WTC11 (cell line): ENCODE results near the gene ZNF480. TPM values are rescaled to one million over a fixed set of nuclear protein-coding genes. Genes with fewer than 3 reads are reported as not detected.
A peak's percentile ranks its signal among the peaks of the same experiment; 100 is the strongest.

Experiments used
- ATAC-seq: fragments of 200-7000 bp; cut with Tn5 transposase; 2 replicates; pipeline ENCODE4 v1.10.0; 2021; ENCODE audit warnings: mild to moderate bottlenecking, moderate library complexity
- CTCF ChIA-PET: fragments of 300-600 bp; sonication (Branson Sonifier 250); formaldehyde crosslinking; loops from one replicate; lab custom pipeline; 2021; ENCODE audit warnings: antibody characterized with exemption; lab: Charles Lee
- POLR2A ChIA-PET: fragments of 350-600 bp; sonication (Branson Sonifier 250); formaldehyde crosslinking; loops from one replicate; lab custom pipeline; 2021; ENCODE audit warnings: antibody characterized with exemption; lab: Charles Lee
- DNase-seq: peaks from one replicate; pipeline ENCODE4 v3.0.0; 2021; ENCODE audit warnings: low spot score
- H3K27ac Mint-ChIP-seq: 2 replicates; pipeline ENCODE4 v1.8.0; 2021; ENCODE audit warnings: mixed read lengths
- H3K27me3 Mint-ChIP-seq: 2 replicates; pipeline ENCODE4 v1.8.0; 2021; ENCODE audit warnings: low read depth, mild to moderate bottlenecking, moderate library complexity, mixed read lengths
- H3K36me3 Mint-ChIP-seq: 2 replicates; pipeline ENCODE4 v1.8.0; 2021; ENCODE audit warnings: mixed read lengths
- H3K4me1 Mint-ChIP-seq: 2 replicates; pipeline ENCODE4 v1.8.0; 2022; ENCODE audit warnings: mixed read lengths
- H3K4me3 Mint-ChIP-seq: 2 replicates; pipeline ENCODE4 v1.8.0; 2021; ENCODE audit warnings: mild to moderate bottlenecking, moderate library complexity, mixed read lengths
- H3K9me3 Mint-ChIP-seq: 2 replicates; pipeline ENCODE4 v1.8.0; 2021; ENCODE audit warnings: mixed read lengths
- ATF2 ChIP-seq: sonication (generic); formaldehyde crosslinking; IDR thresholded peaks from 2 replicates; pipeline ENCODE4 v1.8.1; 2022; ENCODE audit warnings: low read depth, missing genetic modification reagents, borderline replicate concordance
- ATF6 ChIP-seq: sonication (generic); formaldehyde crosslinking; IDR thresholded peaks from 2 replicates; pipeline ENCODE4 v1.8.1; 2023; ENCODE audit warnings: mild to moderate bottlenecking, missing genetic modification reagents
- CBFB ChIP-seq: sonication (generic); formaldehyde crosslinking; IDR thresholded peaks from 2 replicates; pipeline ENCODE4 v1.8.1; 2022; ENCODE audit warnings: mild to moderate bottlenecking, low read depth, missing genetic modification reagents
- CDX4 ChIP-seq: fragments of 250-450 bp; sonication (Bioruptor Pico); IDR thresholded peaks from 2 replicates; pipeline ENCODE4 v1.9.0; 2021; ENCODE audit warnings: moderate library complexity, mild to moderate bottlenecking, inconsistent platforms, borderline replicate concordance
- CREM ChIP-seq: sonication (generic); formaldehyde crosslinking; IDR thresholded peaks from 2 replicates; pipeline ENCODE4 v1.8.1; 2022; ENCODE audit warnings: mild to moderate bottlenecking, missing genetic modification reagents, moderate library complexity
- CTCF ChIP-seq: fragments of 200-600 bp; IDR thresholded peaks from 2 replicates; pipeline ENCODE4 v1.8.0; 2022; ENCODE audit warnings: antibody characterized with exemption
- FOXK1 ChIP-seq: sonication (generic); formaldehyde crosslinking; IDR thresholded peaks from 2 replicates; pipeline ENCODE4 v1.8.0; 2022; ENCODE audit warnings: mild to moderate bottlenecking, moderate library complexity, missing genetic modification reagents
- FOXP4 ChIP-seq: sonication (generic); formaldehyde crosslinking; IDR thresholded peaks from 2 replicates; pipeline ENCODE4 v1.8.0; 2022; ENCODE audit warnings: mild to moderate bottlenecking, missing genetic modification reagents
- GTF2I ChIP-seq: fragments of 250-450 bp; sonication (Bioruptor Pico); conservative IDR thresholded peaks from 2 replicates; pipeline ENCODE4 v1.4.0; 2021; ENCODE audit warnings: mild to moderate bottlenecking
- MLX ChIP-seq: sonication (generic); formaldehyde crosslinking; IDR thresholded peaks from 2 replicates; pipeline ENCODE4 v1.8.1; 2023; ENCODE audit warnings: mild to moderate bottlenecking, missing genetic modification reagents, moderate library complexity
- MYBL2 ChIP-seq: sonication (generic); formaldehyde crosslinking; IDR thresholded peaks from 2 replicates; pipeline ENCODE4 v1.8.1; 2023; ENCODE audit warnings: mild to moderate bottlenecking, moderate library complexity, missing genetic modification reagents
- NFATC4 ChIP-seq: fragments of 250-450 bp; sonication (Bioruptor Pico); IDR thresholded peaks from 2 replicates; pipeline ENCODE4 v1.9.0; 2021; ENCODE audit warnings: mild to moderate bottlenecking
- RELA ChIP-seq: sonication (generic); formaldehyde crosslinking; IDR thresholded peaks from 2 replicates; pipeline ENCODE4 v1.8.1; 2022; ENCODE audit warnings: missing genetic modification reagents, mild to moderate bottlenecking, borderline replicate concordance
- USF1 ChIP-seq: sonication (generic); formaldehyde crosslinking; IDR thresholded peaks from 2 replicates; pipeline ENCODE4 v1.8.0; 2022; ENCODE audit warnings: mild to moderate bottlenecking, missing genetic modification reagents
- ZNF138 ChIP-seq: sonication (generic); formaldehyde crosslinking; conservative IDR thresholded peaks from 2 replicates; pipeline ENCODE4 v1.8.1; 2022; ENCODE audit warnings: mild to moderate bottlenecking, moderate library complexity, missing genetic modification reagents
- ZNF263 ChIP-seq: sonication (generic); formaldehyde crosslinking; IDR thresholded peaks from 2 replicates; pipeline ENCODE4 v1.8.1; 2022; ENCODE audit warnings: low read depth, mild to moderate bottlenecking, moderate library complexity, missing genetic modification reagents
- ZNF396 ChIP-seq: fragments of 250-450 bp; sonication (Bioruptor Pico); IDR thresholded peaks from 2 replicates; pipeline ENCODE4 v1.8.0; 2021; ENCODE audit warnings: mild to moderate bottlenecking, moderate library complexity, borderline replicate concordance
- total RNA-seq: library from RNA; stranded (reverse); gene quantifications from 3 replicates; pipeline ENCODE4 v1.2.3, GENCODE V29; 2021

Gene ZNF480
- total RNA-seq, 1 experiment from 2014 or later: 36.0 TPM

GRCh38 chr19:52345162-52345561 lies 48.2 kb downstream of the ZNF480 start (continued):
- TF ChIP-seq FOXP4 (CRISPR knock-in tag): no peak

- H3K27ac Mint-ChIP-seq: no peak overlapping the region
- POLR2A ChIA-PET: no interaction called here
These were observed 54.5 kb downstream of the ZNF480 start for GRCh38 chr19:52351512-52351911.

GRCh38 chr19:52366414-52366824 lies 69.5 kb downstream of the ZNF480 start:
- H3K9me3 Mint-ChIP-seq: peaks cover 54% of the 10 kb centered on the region
- no peak overlapping the region for H3K27ac Mint-ChIP-seq
- H3K27me3 Mint-ChIP-seq: peaks cover 3% of the 10 kb centered on the region
- ChIA-PET POLR2A (no interaction called here), CTCF (no interaction called here)
- ATAC-seq (no peak), DNase-seq (no peak)
- H3K4me1 Mint-ChIP-seq: peaks cover 9% of the 10 kb centered on the region; the same call in 1 of the 2 replicates
- peaks cover 60% of the 10 kb centered on the region for H3K36me3 Mint-ChIP-seq
- H3K4me3 Mint-ChIP-seq: no peak overlapping the region
- no peak for TF ChIP-seq CDX4 (CRISPR knock-in tag)
- no peak for TF ChIP-seq MLX (CRISPR knock-in tag)
- TF ChIP-seq FOXK1 (CRISPR knock-in tag): no peak
- no peak for TF ChIP-seq MYBL2 (CRISPR knock-in tag)
- TF ChIP-seq ZNF396 (CRISPR knock-in tag): no peak
- TF ChIP-seq RELA (CRISPR knock-in tag): no peak
- no peak for TF ChIP-seq CBFB (CRISPR knock-in tag)
- TF ChIP-seq CREM (CRISPR knock-in tag): no peak
- TF ChIP-seq NFATC4: no peak
- no peak for TF ChIP-seq ATF2
- no peak for TF ChIP-seq ZNF138 (CRISPR knock-in tag)
- TF ChIP-seq ATF6 (CRISPR knock-in tag): no peak
- no peak for TF ChIP-seq USF1 (CRISPR knock-in tag)
- no peak for TF ChIP-seq ZNF263 (CRISPR knock-in tag)
- TF ChIP-seq GTF2I (CRISPR knock-in tag): no peak
- TF ChIP-seq FOXP4 (CRISPR knock-in tag): no peak

More at GRCh38 chr19:52351512-52351911, 54.5 kb downstream of the ZNF480 start:
- Mint-ChIP-seq H3K4me1 (peaks cover 8% of the 10 kb centered on the region), H3K36me3 (peaks cover 62% of the 10 kb centered on the region), H3K4me3 (no peak overlapping the region), H3K9me3 (peaks cover 12% of the 10 kb centered on the region), H3K27me3 (no peaks in the 10 kb centered on the region)
- DNase-seq (peak; percentile 80), ATAC-seq (peak; percentile 99)
- CTCF ChIA-PET: interaction anchor here (0.6 to 1.3 kb wide), 12 partner anchors 8 to 471 kb away, joined by 3 to 7 read pairs (median 4); partner anchors contain the start of gene ZNF880
- TF ChIP-seq CTCF (peak; percentile 37; the same call in 1 of the 2 replicates), FOXK1 (CRISPR knock-in tag) (no peak)
